Stomach (tissue), 19 donors: ENCODE data around the gene SLC16A6. TPM values are rescaled to one million over a fixed set of nuclear protein-coding genes. Genes with fewer than 3 reads are reported as not detected.
"Not testable (repeated sequence)": the region's sequence is repeated elsewhere in the genome, so short reads cannot be mapped to it uniquely, and the experiment has no call there.

Source experiments
- DNase-seq, 2 donors: peaks; one replicate each; pipeline versions ENCODE4 v3.0.0 to v3.0.0-alpha.2; 2013 to 2019
- H3K27ac ChIP-seq, 5 donors: fragments of 200-600 bp in 4 of 5; sonication (generic) in 4 of 5; one replicate each; pipeline ENCODE4 v1.5.1; 2013 to 2019; ENCODE audit warnings: mild to moderate bottlenecking in 1 of 5, moderate library complexity in 1 of 5
- H3K27me3 ChIP-seq, 3 donors: fragments of 200-600 bp; sonication (generic); one replicate each; pipeline ENCODE4 v1.5.1; 2017 to 2019; ENCODE audit warnings: mixed run types in 1 of 3
- H3K36me3 ChIP-seq, 4 donors: fragments of 200-600 bp; sonication (generic); 1 replicate in 3 of 4; 2 replicates in 1 of 4; pipeline ENCODE4 v1.5.1; 2016 to 2019
- H3K4me1 ChIP-seq, 4 donors: fragments of 200-600 bp; sonication (generic); one replicate each; pipeline ENCODE4 v1.5.1; 2016 to 2019
- H3K4me3 ChIP-seq, 4 donors: fragments of 200-600 bp; sonication (generic) in 3 of 4; one replicate each; pipeline ENCODE4 v1.5.1; 2016 to 2019; ENCODE audit warnings: mild to moderate bottlenecking in 1 of 4
- H3K9me3 ChIP-seq, 4 donors: fragments of 200-600 bp; sonication (generic); one replicate each; pipeline ENCODE4 v1.5.1; 2016 to 2019
- CTCF ChIP-seq, 7 experiments: fragments of 450-650 bp in 4 of 7; fragments of 200-600 bp in 3 of 7; sonication (generic) in 3 of 7; IDR thresholded peaks; one replicate each; pipeline ENCODE4 v1.5.1; 2016 to 2019; ENCODE audit warnings: antibody characterized with exemption in 7 of 7, control low read depth in 2 of 7, mild to moderate bottlenecking in 1 of 7
- EP300 ChIP-seq: sonication (generic); formaldehyde crosslinking; IDR thresholded peaks from one replicate; pipeline ENCODE4 v1.6.1; 2017; ENCODE audit warnings: antibody characterized with exemption
- POLR2A ChIP-seq, 4 donors: fragments of 450-650 bp; IDR thresholded peaks; one replicate each; pipeline ENCODE4 v1.6.1; 2016; ENCODE audit warnings: antibody characterized with exemption in 4 of 4, control low read depth in 2 of 4, mild to moderate bottlenecking in 1 of 4, moderate library complexity in 1 of 4
- POLR2AphosphoS5 ChIP-seq, 3 donors: sonication (generic); formaldehyde crosslinking; IDR thresholded peaks; one replicate each; pipeline ENCODE4 v1.6.1; 2016; ENCODE audit warnings: antibody characterized with exemption in 3 of 3
- WGBS, 5 donors: extraction: QIAGEN DNeasy Blood & Tissue Kit in 3 of 5; methylation state at CpG; one replicate each; pipeline versions ENCODE4 v1.1.5 to v1.1.7; 2013 to 2018; 5-methylcytosine and 5-hydroxymethylcytosine counted together
- intact Hi-C: fragments of 100-400 bp; cut with DNase I; formaldehyde crosslinking; loops from one replicate; pipeline ENCODE4 v1.15.1; 2023; ENCODE audit warnings: low total_unique reads
- long read RNA-seq, 10 donors: transcript quantifications; one replicate each; lab custom pipeline, GENCODE V29; 2026
- polyA plus RNA-seq, 3 donors: library from polyadenylated mRNA; stranded (reverse); fragments of 200-250 nt; gene quantifications; one replicate each; pipeline ENCODE4 v1.2.3, GENCODE V29; 2013
- total RNA-seq, 5 donors: library from RNA; depleted of rRNA; stranded (reverse); fragments of >200 nt; gene quantifications; one replicate each; pipeline versions ENCODE4 v1.1.0 to v1.2.3, GENCODE V29; 2014 to 2016
- donor health status: healthy with polysubstance abuse.
- donor health status: Bipolar disorder and iron deficiency.
- donor health status: healthy.

The SLC16A6 gene
- under 1 TPM in 1 of 5 donors, not detected in 4; 0.92 TPM for total RNA-seq
- under 1 TPM in 2 of 3 donors, not detected in 1; 0.37 to 0.80 TPM for polyA plus RNA-seq
- long read RNA-seq, donor 1 = 0 reads
- long read RNA-seq, donor 2 = 0 reads
- long read RNA-seq, donor 3 = 0 reads
- long read RNA-seq, donor 4 = 0 reads
- long read RNA-seq, donor 5 = 0 reads
- long read RNA-seq, donor 6 = 0 reads
- long read RNA-seq, donor 7 = 0 reads
- long read RNA-seq, donor 8, partial matches to known transcripts = 0 of 1 reads
- long read RNA-seq, donor 8, other reads (novel, unspliced or antisense) = 0 of 1 reads
- long read RNA-seq, donor 9 = 0 reads
- long read RNA-seq, donor 10 = 0 reads

- Histone ChIP-seq H3K27ac (peak within 1 kb of the TSS; percentile 79 to 87 (median 80)), H3K27me3 (peaks cover 5 to 66% (median 19%) of the 10 kb centered on the region in 3 donors), H3K4me1 (peaks cover 24 to 44% (median 30%) of the 10 kb centered on the region in 4 donors), H3K9me3 (no peaks in the 10 kb centered on the region), H3K36me3 (no peaks in the 10 kb centered on the region), H3K4me3 (peak within 1 kb of the TSS; percentile 55 to 83 (median 60))
- WGBS, 5 donors = 1 to 2% (median 1%) methylated on average over 12 to 96 of the region's 96 CpGs
- no peak for TF ChIP-seq CTCF (IDR thresholded peaks at IDR 0.05)
- TF ChIP-seq EP300 = no peak
- TF ChIP-seq POLR2AphosphoS5 (IDR thresholded peaks at IDR 0.05) = no peak
- TF ChIP-seq POLR2A (IDR thresholded peaks at IDR 0.05) = no peak
- peak; percentile 64 to 93 for DNase-seq
- intact Hi-C loops = no loop called here
These were observed at the start of gene SLC16A6, which contains the start of gene ARSG for GRCh38 chr17:68290955-68291835. TSS of gene SLC16A6 (minus strand) at chr17:68291127. CDS start at chr17:68278320, 12,807 bp downstream. TSS of gene ARSG (plus strand) at chr17:68291495. CDS start at chr17:68307494, 15,999 bp downstream.

- TF ChIP-seq CTCF (IDR thresholded peaks at IDR 0.05) = no peak
- TF ChIP-seq POLR2AphosphoS5 (IDR thresholded peaks at IDR 0.05) = no peak
- no peak for TF ChIP-seq POLR2A (IDR thresholded peaks at IDR 0.05)
- peaks cover 0 to 22% (median 17%) of the 10 kb centered on the region in 4 donors for H3K9me3 ChIP-seq
- H3K4me1 ChIP-seq = no peaks in the 10 kb centered on the region
- H3K36me3 ChIP-seq = no peaks in the 10 kb centered on the region
- 96 to 97% (median 96%) methylated on average over 9 of the region's 9 CpGs for WGBS, 5 donors
- H3K4me3 ChIP-seq = no peak overlapping the region
- H3K27me3 ChIP-seq = no peaks in the 10 kb centered on the region
- no peak overlapping the region for H3K27ac ChIP-seq
- DNase-seq = no peak
- intact Hi-C loops = no loop called here
These were observed 43.5 kb upstream of the SLC16A6 start for GRCh38 chr17:68334393-68334792.

- H3K4me1 ChIP-seq, H3K27ac ChIP-seq, H3K36me3 ChIP-seq, H3K27me3 ChIP-seq, H3K4me3 ChIP-seq, intact Hi-C loops, DNase-seq: not testable (repeated sequence)
- H3K9me3 ChIP-seq = peaks cover 0 to 22% (median 17%) of the 10 kb centered on the region in 4 donors
- WGBS, 5 donors = 94 to 98% (median 97%) methylated on average over 12 of the region's 12 CpGs
These were observed 41.0 kb upstream of the SLC16A6 start for GRCh38 chr17:68331932-68332331.

GRCh38 chr17:68329331-68329730, 38.4 kb upstream of the SLC16A6 start:
- Histone ChIP-seq H3K27ac (no peak overlapping the region), H3K36me3 (no peaks in the 10 kb centered on the region), H3K4me3 (no peak overlapping the region), H3K27me3 (no peaks in the 10 kb centered on the region), H3K9me3 (peaks cover 0 to 22% (median 17%) of the 10 kb centered on the region in 4 donors), H3K4me1 (no peaks in the 10 kb centered on the region)
- 92 to 94% (median 93%) methylated on average over 4 to 7 of the region's 7 CpGs for WGBS, 5 donors
- TF ChIP-seq EP300 (no peak), CTCF (IDR thresholded peaks at IDR 0.05) (no peak), POLR2AphosphoS5 (IDR thresholded peaks at IDR 0.05) (no peak), POLR2A (IDR thresholded peaks at IDR 0.05) (no peak)
- intact Hi-C loops = no loop called here
- DNase-seq = no peak
